GM12878 (cell line): ENCODE results near the gene CFP. TPM values are rescaled to one million over a fixed set of nuclear protein-coding genes. Genes with fewer than 3 reads are reported as not detected.

Experiments
- ATAC-seq: fragments of 200-7000 bp; cut with Tn5 transposase; 3 replicates; pipeline ENCODE4 v1.9.1; 2020; ENCODE audit warnings: mild to moderate bottlenecking, moderate library complexity
- BruUV-seq: library from RNA; stranded (reverse); fragments of 400-500 nt; replicated peaks from 2 replicates; lab custom pipeline; 2021; lab: Mats Ljungman, UMichigan
- CTCF ChIA-PET: fragments of 300-600 bp; sonication (Branson Sonifier 250); formaldehyde crosslinking; extraction: SDS; loops from one replicate; lab custom pipeline; 2021; ENCODE audit warnings: inconsistent platforms; lab: Yijun Ruan, JAX
- POLR2A ChIA-PET: fragments of 350-600 bp; formaldehyde crosslinking; extraction: SDS; loops from one replicate; lab custom pipeline; 2021; ENCODE audit warnings: inconsistent platforms; lab: Charles Lee
- RAD21 ChIA-PET: fragments of 300-600 bp; sonication (Branson Sonifier 250); formaldehyde crosslinking; loops from one replicate; lab custom pipeline; 2023; ENCODE audit warnings: antibody characterized with exemption; ENCODE audit not compliant: unreplicated experiment; lab: Charles Lee
- SMC1A ChIA-PET: fragments of 300-600 bp; sonication (Branson Sonifier 250); formaldehyde crosslinking; loops from one replicate; lab custom pipeline; 2023; ENCODE audit not compliant: unreplicated experiment, uncharacterized antibody; lab: Charles Lee
- DNase-seq: peaks from one replicate; pipeline ENCODE4 v3.0.0-alpha.2; 2011; ENCODE audit warnings: low read depth, low spot score
- FAIRE-seq: peaks from 3 replicates; lab custom pipeline; 2011; peaks lifted over from hg19 to GRCh38; lab: Jason Lieb, UNC
- H2AFZ ChIP-seq: 2 replicates; pipeline ENCODE4 v1.6.0; 2011; ENCODE audit warnings: low read depth, low read length, control low read depth; ENCODE audit not compliant: control insufficient read depth
- H3K27ac ChIP-seq: 2 replicates; pipeline ENCODE4 v1.5.1; 2011; ENCODE audit warnings: control low read depth; ENCODE audit not compliant: control insufficient read depth, insufficient read depth
- H3K27me3 ChIP-seq, 2 experiments: replicated peaks in 1 of 2; 2 replicates each; pipeline versions ENCODE4 v1.6.0 to v1.6.1; 2011; ENCODE audit warnings: low read length in 1 of 2; ENCODE audit not compliant: control insufficient read depth in 2 of 2, insufficient read depth in 2 of 2
- H3K36me3 ChIP-seq, 2 experiments: 2 replicates each; pipeline ENCODE4 v1.5.1; 2011; ENCODE audit warnings: low read length in 1 of 2; ENCODE audit not compliant: control insufficient read depth in 2 of 2, insufficient read depth in 2 of 2
- H3K4me1 ChIP-seq: 2 replicates; pipeline ENCODE4 v1.6.1; 2011; ENCODE audit warnings: mild to moderate bottlenecking, low read length, moderate library complexity, mixed read lengths; ENCODE audit not compliant: control insufficient read depth, insufficient read depth
- H3K4me2 ChIP-seq: 2 replicates; pipeline ENCODE4 v1.6.0; 2011; ENCODE audit warnings: control low read depth; ENCODE audit not compliant: control insufficient read depth, insufficient read depth
- H3K4me3 ChIP-seq: fragments of 200-600 bp; sonication (generic); 2 replicates; pipeline ENCODE4 v1.5.1; 2016
- H3K79me2 ChIP-seq: 2 replicates; pipeline ENCODE4 v1.6.0; 2011; ENCODE audit warnings: low read length; ENCODE audit not compliant: control insufficient read depth, insufficient read depth
- H3K9ac ChIP-seq: 2 replicates; pipeline ENCODE4 v1.8.0; 2011; ENCODE audit warnings: low read length, control low read depth, mixed read lengths; ENCODE audit not compliant: control insufficient read depth, insufficient read depth
- H3K9me3 ChIP-seq: replicated peaks from 3 replicates; pipeline ENCODE4 v1.5.1; 2011; ENCODE audit warnings: mild to moderate bottlenecking, low read length; ENCODE audit not compliant: control insufficient read depth, insufficient read depth
- H4K20me1 ChIP-seq: 2 replicates; pipeline ENCODE4 v1.6.0; 2011; ENCODE audit not compliant: control insufficient read depth, insufficient read depth
- LARP7 ChIP-seq: fragments of 450-650 bp; IDR thresholded peaks from 2 replicates; pipeline ENCODE4 v1.6.1; 2017; ENCODE audit warnings: mild to moderate bottlenecking
- NFIC ChIP-seq: IDR thresholded peaks from 2 replicates; pipeline ENCODE4 v1.6.1; 2012; ENCODE audit warnings: low read depth, mild to moderate bottlenecking, inconsistent platforms, low read length, moderate library complexity
- NFYB ChIP-seq: IDR thresholded peaks from 2 replicates; pipeline ENCODE4 v1.6.1; 2011; ENCODE audit warnings: low read depth, mild to moderate bottlenecking, low read length, improper control_type of control experiment, moderate library complexity; ENCODE audit not compliant: insufficient read depth
- RAD21 ChIP-seq: IDR thresholded peaks from 2 replicates; pipeline ENCODE4 v1.6.1; 2011; ENCODE audit warnings: mild to moderate bottlenecking, low read depth, low read length, moderate library complexity; ENCODE audit not compliant: insufficient read depth
- SRF ChIP-seq, 2 experiments: IDR thresholded peaks; 2 replicates each; pipeline ENCODE4 v1.6.1; 2011; ENCODE audit warnings: low read depth in 2 of 2, low read length in 2 of 2, mild to moderate bottlenecking in 1 of 2, moderate library complexity in 1 of 2
- ZNF274 ChIP-seq: IDR thresholded peaks from one replicate; pipeline ENCODE4 v1.8.0; 2011; ENCODE audit not compliant: insufficient read length, insufficient read depth
- WGBS: methylation state at CpG from one replicate; pipeline ENCODE4 v1.1.6; 2016; ENCODE audit warnings: low lambda C conversion rate; ENCODE audit not compliant: insufficient replicate concordance, insufficient coverage; ENCODE audit errors: missing lambda C conversion rate; 5-methylcytosine and 5-hydroxymethylcytosine counted together
- in situ Hi-C: fragments of 300-500 bp; cut with MboI; formaldehyde crosslinking; loops from 9 replicates; pipeline ENCODE4 v1.14.3; 2018; ENCODE audit warnings: mixed read lengths
- intact Hi-C: fragments of 100-400 bp; cut with micrococcal nuclease; formaldehyde crosslinking; loops from one replicate; pipeline ENCODE4 v1.14.2; 2022; ENCODE audit not compliant: unreplicated experiment
- polyA plus RNA-seq, 11 experiments: library from polyadenylated mRNA; depleted of rRNA in 4 of 11; unstranded in 6 of 11; stranded (reverse) in 5 of 11; fragments of >200 nt; fragmentation: Nextera tagmentation in 4 of 11; fragmentation: Illumina TruSeq in 1 of 11; extraction: Ambion mirVana in 4 of 11; extraction: Trizol in 1 of 11; gene quantifications; 1 replicate in 1 of 11; 2 replicates in 10 of 11; pipeline versions ENCODE4 v1.2.1 to v1.2.3, GENCODE V29; 2011 to 2016; ENCODE audit warnings: inconsistent platforms in 2 of 11, missing spikeins in 2 of 11, low read depth in 1 of 11
- total RNA-seq, 4 experiments: library from RNA; depleted of rRNA in 3 of 4; stranded (reverse); fragments of >200 nt in 3 of 4; fragmentation: Illumina TruSeq in 1 of 4; extraction: Trizol in 1 of 4; gene quantifications; 2 replicates each; pipeline versions ENCODE4 v1.2.1 to v1.2.3, GENCODE V29; 2013 to 2021
- TF ChIP-seq, protein P1 (sequence below): fragments of 450-650 bp; formaldehyde crosslinking; IDR thresholded peaks from 2 replicates; pipeline ENCODE4 v1.4.0; 2022; ENCODE audit warnings: mild to moderate bottlenecking, moderate library complexity
- TF ChIP-seq, protein P2 (sequence below): fragments of 450-650 bp; IDR thresholded peaks from 2 replicates; pipeline ENCODE4 v1.6.1; 2017; ENCODE audit warnings: low read depth, mild to moderate bottlenecking, moderate library complexity

Gene CFP
- total and polyA plus RNA-seq, 10 of the 15 experiments (the other 5 are each of a cell fraction or from before 2014, with no cell fraction given) = 0.72 to 10.1 (median 2.8) TPM

DNA sequence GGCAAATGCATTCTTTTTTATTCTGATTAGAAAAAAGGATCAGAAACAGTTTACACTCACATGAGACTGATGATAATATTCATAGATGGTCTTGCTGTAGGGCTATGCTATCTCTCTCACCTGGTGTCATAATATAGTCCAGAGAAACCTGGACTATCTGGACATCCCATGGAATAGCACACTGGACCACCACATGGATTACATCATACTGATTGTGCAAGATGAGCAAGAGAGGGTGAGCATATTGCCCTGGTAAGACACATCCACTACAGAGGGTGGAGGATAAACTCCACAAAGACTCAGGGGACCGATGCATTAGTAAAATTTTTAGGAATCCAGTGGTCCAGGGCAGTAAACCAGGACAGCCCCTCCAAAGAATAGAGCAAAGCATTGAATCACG, 18.2 kb downstream of the CFP start (continued):
- TF ChIP-seq NFYB (no peak), ZNF274 (no peak)
- TF ChIP-seq, protein P1, sequence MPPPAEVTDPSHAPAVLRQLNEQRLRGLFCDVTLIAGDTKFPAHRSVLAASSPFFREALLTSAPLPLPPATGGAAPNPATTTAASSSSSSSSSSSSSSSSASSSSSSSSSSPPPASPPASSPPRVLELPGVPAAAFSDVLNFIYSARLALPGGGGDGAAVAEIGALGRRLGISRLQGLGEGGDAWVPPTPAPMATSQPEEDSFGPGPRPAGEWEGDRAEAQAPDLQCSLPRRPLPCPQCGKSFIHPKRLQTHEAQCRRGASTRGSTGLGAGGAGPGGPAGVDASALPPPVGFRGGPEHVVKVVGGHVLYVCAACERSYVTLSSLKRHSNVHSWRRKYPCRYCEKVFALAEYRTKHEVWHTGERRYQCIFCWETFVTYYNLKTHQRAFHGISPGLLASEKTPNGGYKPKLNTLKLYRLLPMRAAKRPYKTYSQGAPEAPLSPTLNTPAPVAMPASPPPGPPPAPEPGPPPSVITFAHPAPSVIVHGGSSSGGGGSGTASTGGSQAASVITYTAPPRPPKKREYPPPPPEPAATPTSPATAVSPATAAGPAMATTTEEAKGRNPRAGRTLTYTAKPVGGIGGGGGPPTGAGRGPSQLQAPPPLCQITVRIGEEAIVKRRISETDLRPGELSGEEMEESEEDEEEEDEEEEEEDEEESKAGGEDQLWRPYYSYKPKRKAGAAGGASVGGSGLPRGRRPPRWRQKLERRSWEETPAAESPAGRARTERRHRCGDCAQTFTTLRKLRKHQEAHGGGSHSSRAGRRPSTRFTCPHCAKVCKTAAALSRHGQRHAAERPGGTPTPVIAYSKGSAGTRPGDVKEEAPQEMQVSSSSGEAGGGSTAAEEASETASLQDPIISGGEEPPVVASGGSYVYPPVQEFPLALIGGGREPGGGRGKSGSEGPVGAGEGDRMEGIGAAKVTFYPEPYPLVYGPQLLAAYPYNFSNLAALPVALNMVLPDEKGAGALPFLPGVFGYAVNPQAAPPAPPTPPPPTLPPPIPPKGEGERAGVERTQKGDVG (CRISPR knock-in tag) = no peak

DNA sequence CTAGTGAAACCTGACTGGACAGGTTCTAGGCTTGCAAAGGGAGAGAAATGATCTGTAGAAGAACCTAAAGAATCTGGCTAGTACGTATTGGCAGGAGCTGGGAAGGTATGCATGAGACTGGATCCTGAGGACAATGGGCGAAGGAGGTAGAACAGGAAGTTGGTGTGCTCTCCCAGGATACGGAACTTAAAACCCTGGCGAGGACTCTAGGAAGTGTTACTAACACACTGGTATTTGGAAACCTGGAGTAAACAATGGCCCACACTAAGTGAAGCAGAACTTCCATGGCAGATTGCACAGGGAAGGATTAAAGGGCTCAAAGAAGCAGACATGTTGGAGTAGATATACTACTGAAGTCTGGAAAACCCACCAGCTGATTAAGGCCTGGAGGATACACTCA, 19.2 kb downstream of the CFP start:
- no peak for DNase-seq
- Histone ChIP-seq H4K20me1 (no peaks in the 10 kb centered on the region), H3K9ac (no peak overlapping the region), H3K79me2 (no peaks in the 10 kb centered on the region), H2AFZ (no peak overlapping the region), H3K4me2 (no peak overlapping the region), H3K9me3 (no peaks in the 10 kb centered on the region), H3K27ac (no peak overlapping the region), H3K4me1 (no peaks in the 10 kb centered on the region), H3K27me3 (no peaks in the 10 kb centered on the region), H3K4me3 (no peak overlapping the region), H3K36me3 (no peaks in the 10 kb centered on the region)
- ChIA-PET POLR2A (no interaction called here), CTCF (no interaction called here), SMC1A (no interaction called here), RAD21 (no interaction called here)
- in situ Hi-C loops (no loop called here), intact Hi-C loops (no loop called here)
- ATAC-seq = no peak
- FAIRE-seq = no peak
- no TSS peak for BruUV-seq
- WGBS = 44% methylated on average over 4 of the region's 4 CpGs
- TF ChIP-seq NFIC (no peak), LARP7 (no peak), SRF (IDR thresholded peaks at IDR 0.05; ENCODE audit: low read depth in 2 of 2, low read length in 2 of 2) (no peak), RAD21 (no peak)
- TF ChIP-seq, protein P2, sequence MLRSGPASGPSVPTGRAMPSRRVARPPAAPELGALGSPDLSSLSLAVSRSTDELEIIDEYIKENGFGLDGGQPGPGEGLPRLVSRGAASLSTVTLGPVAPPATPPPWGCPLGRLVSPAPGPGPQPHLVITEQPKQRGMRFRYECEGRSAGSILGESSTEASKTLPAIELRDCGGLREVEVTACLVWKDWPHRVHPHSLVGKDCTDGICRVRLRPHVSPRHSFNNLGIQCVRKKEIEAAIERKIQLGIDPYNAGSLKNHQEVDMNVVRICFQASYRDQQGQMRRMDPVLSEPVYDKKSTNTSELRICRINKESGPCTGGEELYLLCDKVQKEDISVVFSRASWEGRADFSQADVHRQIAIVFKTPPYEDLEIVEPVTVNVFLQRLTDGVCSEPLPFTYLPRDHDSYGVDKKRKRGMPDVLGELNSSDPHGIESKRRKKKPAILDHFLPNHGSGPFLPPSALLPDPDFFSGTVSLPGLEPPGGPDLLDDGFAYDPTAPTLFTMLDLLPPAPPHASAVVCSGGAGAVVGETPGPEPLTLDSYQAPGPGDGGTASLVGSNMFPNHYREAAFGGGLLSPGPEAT = no peak
